T-helper 1 cell treated with Interleukin-12 subunit alpha and Interleukin-12 subunit beta and Interleukin-4 antibody, amounts not matched to agents 30 ng/mL and 1 ng/mL, for 36 hours (primary cell): Measurements from ENCODE around the gene MBNL2. TPM values are rescaled to one million over a fixed set of nuclear protein-coding genes. Genes with fewer than 3 reads are reported as not detected.

Experiments
- intact Hi-C: fragments of 100-400 bp; cut with micrococcal nuclease; formaldehyde crosslinking; loops from one replicate; pipeline ENCODE4 v1.15.1; 2024
- total RNA-seq: library from RNA; stranded (reverse); gene quantifications from 2 replicates; pipeline ENCODE4 v1.2.3, GENCODE V29; 2022

MBNL2 gene
- total RNA-seq, 1 donor from 2014 or later, result 12.4 TPM

DNA sequence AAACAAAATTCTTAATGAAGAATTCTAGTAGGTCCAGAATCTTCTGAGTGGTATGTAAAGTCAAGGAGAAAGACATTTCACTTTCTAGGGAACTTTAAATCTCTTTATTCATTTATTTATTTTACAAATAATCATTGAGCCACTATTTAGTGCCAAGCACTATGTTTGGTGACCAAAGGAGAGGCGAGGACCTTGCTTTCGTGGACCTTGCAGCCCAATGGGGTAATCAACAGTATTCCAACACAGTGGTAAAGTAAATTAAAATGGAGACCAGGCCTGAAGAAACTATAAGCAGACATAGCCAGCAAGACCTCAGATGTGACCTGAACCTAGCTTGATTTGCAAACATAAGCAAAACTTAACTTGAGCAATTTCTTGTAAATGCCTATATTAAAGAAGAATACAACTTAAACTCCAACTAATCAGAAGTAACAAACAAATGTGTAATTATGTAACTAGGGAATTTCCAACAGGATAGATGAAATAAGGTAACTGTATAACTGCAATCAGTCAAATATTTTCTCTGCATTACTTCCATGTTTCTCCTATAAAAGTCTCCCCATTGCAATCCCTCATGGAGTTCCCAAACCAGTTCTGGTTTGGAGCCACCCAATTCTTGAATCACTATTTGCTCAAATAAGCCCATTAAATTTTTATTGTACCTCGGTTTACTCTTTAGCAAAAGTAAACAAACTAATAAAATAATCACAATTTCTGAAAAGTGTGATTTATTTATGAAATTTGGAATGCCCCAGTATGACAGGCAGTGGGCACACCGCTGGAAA lies 67.6 kb downstream of the MBNL2 start:
- intact Hi-C loops, result loop anchor here (2.0 to 10.0 kb wide), 3 partner anchors 32 to 165 kb away; partner anchors contain the start of gene MBNL2

DNA sequence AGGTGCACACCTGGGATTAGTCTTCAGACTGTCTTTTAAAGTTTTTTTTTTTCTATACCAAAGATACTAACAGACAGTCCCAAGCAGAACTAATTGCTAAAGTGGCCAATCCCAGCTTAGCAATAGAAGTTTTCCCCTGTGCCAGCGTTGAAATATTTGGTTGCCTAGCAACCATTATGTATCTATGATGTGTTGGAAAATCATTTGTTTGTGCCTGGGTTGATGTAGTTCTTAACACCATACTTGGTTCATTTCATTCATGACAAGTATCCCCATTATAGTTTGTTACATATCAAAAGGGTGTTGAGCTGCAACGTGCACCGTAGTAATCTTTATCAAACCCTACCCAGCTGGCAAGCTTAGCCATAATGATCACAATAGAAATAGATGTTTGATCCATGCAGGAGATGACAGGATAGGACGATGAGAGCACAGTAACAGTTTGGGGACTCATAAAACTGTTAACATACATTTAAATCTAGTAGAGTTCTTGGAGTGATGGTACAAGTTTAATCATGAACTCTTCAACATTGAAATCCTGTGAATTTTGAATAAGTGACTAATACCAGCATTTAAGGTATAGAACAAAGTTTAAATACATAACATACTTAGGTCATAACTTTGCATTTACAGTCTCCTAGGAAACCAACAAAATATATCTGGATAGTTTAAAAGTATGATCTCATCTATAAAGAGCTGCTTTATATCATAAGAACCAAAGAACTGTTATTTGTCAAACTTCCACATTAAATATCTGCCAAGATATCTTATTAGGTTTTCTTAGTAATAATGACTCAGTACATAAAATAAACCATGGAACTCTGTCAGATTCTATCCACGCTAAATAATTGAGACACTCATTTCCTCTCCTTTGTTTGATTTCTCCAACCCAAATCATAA lies 73.4 kb downstream of the MBNL2 start:
- intact Hi-C loops, result loop anchor here (10.0 kb wide), 1 partner anchor 159 kb away; no protein-coding TSS in a partner anchor

DNA sequence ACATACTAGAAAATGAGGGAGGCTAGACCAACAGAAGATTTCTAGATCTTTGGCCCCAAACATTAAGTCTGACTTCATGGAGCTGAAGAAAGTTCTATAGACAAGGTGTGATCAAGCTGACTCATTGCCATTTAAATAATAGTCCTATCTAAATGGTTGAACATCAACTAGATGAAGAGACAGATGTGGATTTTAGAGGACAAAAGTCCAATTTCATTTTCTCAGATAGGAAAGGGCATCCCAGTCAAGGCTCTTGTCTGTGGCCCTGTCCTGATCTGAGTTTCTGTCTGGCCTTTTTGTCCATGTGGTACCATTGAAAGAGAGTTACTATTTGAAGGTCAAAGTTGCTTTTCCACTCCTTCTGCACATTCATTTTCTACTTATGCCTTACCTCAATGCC lies 74.6 kb downstream of the MBNL2 start:
- intact Hi-C loops, result loop anchor here (10.0 kb wide), 1 partner anchor 158 kb away; no protein-coding TSS in a partner anchor

DNA sequence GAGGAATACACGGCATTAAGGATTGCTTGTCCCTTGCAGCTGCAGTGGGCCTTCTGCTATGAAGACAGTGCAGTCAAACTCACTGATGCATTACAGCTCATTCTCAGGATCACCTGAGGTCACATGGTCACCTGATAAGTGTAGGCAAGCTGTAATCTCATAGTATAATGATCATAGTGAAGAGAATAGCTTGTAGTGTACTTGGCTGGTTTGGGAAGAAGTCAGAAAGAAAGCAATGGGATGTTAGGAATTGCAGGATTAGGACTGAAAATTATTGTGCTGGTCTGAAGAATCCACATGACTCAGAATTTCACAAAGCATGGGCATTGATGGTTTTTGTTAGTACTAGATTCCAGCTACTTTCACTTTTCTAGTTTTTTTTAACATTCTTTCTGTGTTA lies 76.7 kb downstream of the MBNL2 start:
- intact Hi-C loops, result loop anchor here (10.0 kb wide), 1 partner anchor 156 kb away; no protein-coding TSS in a partner anchor

DNA sequence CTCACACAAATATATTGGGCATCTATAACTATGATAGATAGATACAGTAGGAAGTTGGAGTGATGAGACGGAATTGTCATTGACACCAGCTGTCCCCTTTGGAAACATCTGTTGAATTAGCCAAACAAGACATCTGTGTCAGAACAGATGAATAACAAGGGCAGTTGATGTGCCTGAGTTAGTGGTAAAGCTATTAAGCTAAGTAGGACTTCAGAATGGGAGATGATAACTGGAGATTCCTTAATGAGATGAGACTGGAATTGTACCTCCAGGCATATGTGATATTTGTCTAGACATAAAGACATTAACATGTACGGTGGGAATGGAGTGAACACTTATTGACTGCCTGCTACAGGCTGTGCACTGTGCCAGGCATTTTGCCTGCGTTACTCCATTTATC lies 78.7 kb downstream of the MBNL2 start:
- intact Hi-C loops, result no loop called here

DNA sequence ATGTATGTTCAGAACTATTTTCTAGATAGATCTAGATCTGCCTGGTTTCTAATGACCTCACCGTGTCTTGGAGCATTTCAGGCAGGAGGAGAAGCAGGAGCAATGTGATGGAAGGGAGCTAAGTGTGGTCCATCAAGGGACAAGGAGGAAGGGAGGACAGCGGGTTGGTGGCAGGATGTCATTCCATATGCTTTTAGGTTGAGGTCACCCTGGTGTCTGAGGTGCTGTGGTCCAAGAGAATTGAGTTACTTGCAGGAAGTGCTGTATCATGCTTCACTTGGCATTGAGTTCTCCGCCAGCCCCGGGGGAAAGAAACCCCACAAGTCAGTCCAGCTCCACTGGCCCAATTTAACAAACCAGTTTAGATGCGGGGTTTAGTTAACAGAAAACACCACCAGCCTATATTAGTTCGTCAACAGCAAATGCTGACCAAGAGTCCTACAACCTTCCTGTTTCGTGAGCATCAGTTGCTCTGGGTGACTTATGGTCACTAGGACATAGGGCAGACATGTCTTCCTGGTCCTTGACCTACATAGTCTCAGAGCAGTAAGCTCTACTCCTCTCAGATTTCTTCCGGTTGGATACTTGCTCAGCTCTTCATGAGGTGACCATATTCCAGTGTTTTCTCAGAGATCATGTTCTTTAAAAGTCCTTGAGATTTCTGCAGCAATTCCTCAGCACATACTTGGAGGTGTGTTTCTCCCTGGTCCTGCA lies 79.4 kb downstream of the MBNL2 start:
- intact Hi-C loops, result no loop called here

DNA sequence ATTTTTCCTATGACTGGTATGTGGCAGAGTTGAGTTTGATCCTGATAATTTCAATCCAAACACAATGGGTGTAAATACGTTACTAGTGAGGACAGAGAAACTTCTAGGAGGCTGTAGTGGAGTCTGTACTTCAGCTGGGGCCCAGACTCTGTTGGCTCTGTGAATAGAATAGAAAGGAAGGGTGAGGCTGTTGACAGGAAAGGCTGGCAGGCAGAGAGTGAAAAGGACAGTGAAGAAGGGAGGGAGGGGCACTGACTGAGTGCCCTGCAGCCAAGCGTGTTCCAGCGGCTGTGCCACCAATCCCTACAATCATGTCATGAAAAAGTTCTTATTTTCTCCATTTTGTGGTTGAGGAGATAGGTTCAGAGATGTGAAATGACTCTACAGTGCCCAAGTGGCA lies 80.5 kb downstream of the MBNL2 start:
- intact Hi-C loops, result no loop called here

DNA sequence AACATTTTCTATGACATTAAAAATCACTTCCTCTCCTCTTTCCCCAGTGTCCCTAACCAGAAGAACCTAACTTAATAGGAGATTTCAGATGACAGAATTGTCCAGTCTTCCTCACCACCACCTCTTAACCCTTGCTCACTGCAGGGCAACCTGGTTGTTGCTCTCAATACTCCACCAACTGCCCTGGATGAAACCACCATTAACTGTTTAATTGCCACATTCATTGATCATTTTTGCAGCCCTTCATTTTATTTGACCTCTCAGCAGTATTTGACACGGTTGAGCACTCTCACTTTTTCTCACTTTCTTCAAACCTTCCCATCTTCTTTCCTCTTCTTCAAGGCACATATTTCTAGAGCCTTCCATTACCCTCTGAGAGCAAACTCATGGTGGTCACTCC lies 84.0 kb downstream of the MBNL2 start:
- intact Hi-C loops, result no loop called here

DNA sequence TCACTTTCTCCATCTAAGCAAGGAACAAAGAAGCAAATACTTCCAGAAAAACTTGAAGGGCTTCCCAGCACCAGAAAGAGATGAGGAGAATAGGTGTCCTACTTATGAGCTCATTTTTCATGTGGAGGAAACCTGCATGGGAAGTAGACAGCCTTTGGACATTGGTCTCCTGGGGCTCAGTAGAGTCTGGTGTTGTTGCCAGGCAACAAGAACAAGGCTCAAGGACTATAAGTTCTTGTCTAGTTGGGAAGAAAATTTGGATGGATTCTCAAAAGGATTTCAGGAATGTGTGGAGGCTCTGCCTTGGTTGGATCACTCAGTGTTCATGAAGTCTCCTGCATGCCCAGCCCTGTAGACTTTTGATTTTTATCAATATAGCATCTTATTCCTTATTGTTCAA lies 84.5 kb downstream of the MBNL2 start:
- intact Hi-C loops, result no loop called here

DNA sequence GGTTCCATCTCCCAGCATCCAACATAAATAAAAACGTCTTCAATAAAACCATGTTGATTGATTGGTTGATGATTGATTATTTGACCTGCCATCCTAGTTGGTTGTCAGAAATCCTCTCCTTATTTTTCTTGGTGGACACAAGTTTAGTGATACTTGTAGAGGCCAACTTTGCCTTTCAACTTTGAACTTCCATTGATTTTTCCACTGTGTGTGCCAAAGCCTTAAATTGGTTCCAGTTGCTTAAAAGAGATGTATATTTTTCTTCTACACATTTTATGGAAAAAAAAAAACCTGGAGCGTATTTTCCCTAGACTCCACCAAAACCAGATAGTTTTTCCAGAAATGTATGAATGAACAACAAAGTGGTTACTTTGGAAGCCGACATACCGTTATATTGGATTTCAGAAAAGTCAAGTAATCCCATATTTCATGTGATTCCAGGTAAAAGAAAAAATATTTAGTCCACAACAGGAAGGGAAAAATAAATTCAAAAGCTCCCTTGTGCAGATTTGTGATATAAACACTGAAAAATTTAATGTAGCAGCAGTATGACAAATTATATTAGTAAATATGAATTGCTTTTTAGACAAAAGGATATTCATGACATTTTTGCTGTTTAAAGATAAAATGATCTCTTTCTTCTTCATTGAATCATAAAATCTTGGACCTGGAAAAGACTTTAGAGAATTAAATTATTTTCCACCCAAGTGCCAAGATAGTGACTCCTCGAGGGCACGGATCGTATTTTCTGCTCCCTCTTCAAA lies 85.2 kb downstream of the MBNL2 start:
- intact Hi-C loops, result no loop called here

DNA sequence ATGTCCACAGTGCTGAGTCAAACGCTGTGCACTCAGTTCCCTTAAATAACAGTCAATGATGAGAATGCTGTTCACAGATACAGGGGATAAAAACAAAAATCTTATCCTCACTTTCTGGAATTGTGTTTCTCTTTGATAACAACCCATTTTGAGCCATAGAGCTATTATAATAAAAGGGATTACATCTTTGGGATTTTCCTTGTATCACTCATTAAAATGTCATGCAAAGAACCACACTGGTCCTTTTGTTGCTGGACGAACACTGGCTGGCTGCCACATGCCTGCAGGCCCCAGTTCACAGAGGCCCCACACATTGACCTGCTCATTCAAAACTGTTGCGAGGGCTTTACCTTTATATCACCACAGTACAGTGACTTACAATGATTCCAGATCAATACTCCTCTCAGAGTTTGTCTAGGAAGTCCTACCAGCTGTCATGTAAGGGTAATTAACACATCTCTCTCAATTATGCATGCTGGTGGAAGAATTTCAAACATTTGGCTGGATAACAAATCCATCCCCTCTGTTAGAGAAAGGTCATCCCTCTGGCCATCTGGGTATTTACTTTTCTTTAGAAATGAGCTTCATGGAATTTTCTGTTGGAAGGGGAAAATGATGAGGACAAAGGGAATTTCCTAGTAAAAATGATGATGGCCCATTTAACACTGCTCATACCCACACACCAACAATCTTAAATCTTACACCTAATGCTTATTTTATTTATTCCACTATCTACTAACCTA lies 85.9 kb downstream of the MBNL2 start:
- intact Hi-C loops, result no loop called here

DNA sequence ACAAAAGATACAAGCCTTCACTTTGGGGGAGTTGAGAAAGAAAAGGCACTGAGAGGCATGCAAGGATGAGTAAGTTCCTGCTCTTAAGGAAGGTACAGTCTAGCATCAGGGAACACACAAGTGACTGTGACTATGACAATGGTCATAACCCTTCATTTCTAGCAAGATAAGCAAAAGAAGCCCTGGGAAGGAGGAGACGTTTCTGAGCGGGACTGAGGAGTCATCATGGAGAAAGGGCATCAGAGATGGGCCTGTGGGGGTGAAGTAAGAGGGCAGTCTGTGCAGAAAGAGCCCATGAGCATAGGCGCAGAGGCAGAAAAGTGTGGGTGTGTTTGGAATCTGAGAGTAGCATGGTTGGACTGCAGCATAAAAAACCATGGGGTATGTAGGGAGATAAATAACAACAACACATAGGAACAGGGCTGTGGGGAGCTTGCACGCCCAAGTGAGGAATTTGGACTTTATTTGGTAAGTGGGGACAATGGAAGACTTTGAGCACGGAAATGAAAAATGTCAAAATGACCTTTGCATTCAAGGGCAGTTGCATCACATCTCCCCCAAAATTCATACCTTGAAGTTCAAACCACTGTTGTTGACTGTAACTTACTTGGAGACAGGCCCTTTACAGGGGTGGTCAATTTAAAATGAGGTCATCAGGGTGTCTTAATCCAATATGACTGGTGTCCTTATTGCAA lies 86.7 kb downstream of the MBNL2 start:
- intact Hi-C loops, result no loop called here

DNA sequence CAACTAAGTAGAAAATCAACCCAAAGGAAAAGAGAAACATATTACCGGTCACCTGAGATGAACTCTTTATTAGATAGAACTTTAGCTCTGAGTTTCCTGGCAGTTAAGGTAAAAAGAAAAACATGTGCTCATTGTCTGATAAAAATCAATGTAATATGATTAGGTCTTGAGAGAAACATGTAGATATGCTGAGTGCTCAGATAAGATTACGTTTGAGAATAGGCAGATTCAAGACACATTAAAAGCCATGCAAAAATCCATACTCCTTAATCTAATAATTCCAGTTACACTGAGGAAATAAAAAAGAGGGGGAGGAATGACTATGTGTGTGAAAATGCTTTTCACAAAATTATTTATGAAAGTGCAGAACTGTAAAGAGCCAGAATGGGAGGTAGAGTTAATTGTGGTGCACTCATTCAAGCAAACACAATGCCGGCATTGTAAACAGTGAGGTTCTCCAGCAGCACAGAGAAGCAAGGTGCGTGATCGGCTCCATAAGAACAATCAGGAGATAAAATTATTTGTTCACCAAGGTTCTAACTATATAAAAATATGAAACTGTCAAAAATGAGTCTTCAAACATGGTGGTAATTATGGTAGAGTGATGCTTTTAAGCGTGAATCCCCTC lies 88.8 kb downstream of the MBNL2 start:
- intact Hi-C loops, result no loop called here

DNA sequence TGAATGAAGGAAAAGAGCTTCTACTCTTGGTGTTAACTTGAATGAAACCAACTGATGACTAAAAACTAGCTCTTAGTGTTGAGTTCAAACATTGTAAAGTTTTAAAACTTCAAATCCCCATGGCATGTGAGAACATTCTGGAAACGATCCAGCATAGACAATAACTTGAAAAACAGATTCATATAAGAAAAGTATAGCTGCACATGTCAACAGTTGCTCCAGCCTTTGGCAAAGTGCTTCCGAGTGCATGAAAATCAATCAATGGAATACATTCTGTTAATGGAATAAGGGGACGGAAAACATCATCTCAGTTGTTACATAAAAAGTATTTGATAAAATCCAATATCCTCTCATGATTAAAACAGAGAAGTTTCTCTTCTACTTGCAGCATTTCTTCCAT lies 89.8 kb downstream of the MBNL2 start:
- intact Hi-C loops, result no loop called here

DNA sequence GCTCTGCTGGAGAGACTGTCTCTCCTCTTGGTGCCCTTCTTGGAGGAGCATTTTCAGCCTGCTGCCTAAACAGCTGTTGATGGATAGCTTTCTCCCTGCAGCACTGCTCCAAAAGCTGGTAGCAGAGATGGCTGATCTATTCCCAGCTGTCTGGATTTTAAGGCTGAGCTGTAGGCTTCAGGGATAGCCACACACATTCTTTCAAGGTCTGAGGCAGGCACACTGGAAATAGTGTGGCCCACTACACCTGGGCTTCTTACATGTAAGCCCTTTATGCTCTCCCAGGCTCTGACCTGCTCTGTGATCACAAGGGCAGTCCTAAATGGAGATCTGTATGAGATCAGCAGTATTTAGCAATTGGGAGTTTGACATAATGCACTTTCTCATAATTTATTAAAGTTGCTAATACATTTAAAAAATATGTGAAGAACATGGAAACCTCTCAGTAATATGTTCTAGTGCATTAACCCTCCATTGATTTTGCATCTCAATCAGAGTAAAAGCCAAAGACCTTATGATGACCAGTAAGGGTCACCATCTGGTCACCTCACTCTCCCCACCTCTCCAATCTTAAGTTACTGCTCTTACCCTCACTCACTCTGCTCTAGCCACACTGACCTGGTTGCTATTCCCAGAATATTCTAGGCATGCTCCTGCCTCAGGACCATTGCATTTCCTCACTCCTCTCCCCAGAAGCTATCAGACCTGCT lies 91.6 kb downstream of the MBNL2 start:
- intact Hi-C loops, result no loop called here

DNA sequence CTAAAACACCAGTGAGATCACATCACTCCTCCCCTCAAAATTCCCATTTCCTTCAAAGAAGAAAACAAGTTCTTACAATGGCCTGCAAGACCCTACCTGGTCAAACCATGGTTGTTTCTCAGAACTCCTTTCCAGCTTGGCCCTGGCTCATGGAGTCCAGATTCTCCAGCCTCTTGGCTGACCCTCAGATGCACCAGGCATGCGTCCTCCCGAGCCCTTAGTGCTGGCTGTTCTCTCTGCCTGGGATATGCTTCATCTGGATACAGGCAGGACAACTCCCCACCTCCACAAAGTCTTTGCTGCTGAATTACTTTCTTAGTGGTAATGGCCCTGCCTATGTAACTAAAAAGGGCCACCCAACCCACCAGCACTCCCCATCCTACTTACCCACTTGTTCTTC lies 94.3 kb downstream of the MBNL2 start:
- intact Hi-C loops, result no loop called here

DNA sequence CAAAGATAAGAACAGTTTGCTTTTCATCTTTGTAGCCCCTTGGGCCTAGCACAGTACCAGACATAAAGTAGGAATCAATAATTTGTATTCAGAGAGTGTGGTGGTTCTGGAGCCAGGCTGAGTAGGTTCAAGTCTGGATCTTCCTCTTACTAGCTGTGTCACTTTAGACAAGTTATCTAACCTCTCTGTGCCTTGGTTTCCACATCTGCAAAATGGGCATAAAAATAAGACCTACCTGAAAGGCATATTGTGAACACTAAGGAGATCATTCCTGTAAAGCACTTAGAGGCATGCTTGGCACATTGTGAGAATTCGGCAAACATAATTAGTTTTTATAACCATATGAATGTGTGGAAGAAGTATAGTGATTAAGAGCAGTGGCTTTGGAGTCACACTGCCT lies 95.8 kb downstream of the MBNL2 start:
- intact Hi-C loops, result no loop called here

DNA sequence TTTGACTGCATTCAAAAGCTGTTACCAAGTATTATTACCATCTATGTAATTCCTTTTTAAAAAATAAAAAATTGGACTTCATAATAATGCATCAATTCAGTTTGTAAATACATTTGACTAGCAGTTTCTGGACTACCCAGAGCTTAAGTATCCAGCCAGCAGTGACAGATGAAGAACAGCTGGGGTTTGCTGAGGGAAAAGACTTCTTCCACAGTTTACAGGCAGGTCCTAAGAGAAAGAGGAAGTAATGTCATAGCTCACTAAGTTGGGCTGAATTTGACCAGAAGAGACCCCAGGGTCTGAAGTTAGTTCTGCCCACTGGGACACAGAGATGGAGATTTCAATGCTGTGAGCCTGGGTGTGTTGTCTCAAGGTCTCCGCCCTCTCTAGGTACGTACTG lies 96.4 kb downstream of the MBNL2 start:
- intact Hi-C loops, result no loop called here
